CD4-positive, alpha-beta T cell (primary cell): ENCODE measurements around the gene ACTRT2. TPM values are rescaled to one million over a fixed set of nuclear protein-coding genes. Genes with fewer than 3 reads are reported as not detected.

Source experiments
- ATAC-seq: fragments of 200-7000 bp; cut with Tn5 transposase; one replicate; pipeline ENCODE4 v1.10.0; 2022; ENCODE audit warnings: mild to moderate bottlenecking; ENCODE audit not compliant: poor library complexity
- CTCF ChIA-PET: fragments of 350-600 bp; sonication (Branson Sonifier 250); formaldehyde crosslinking; loops from one replicate; lab custom pipeline; 2021; ENCODE audit warnings: antibody characterized with exemption, inconsistent platforms; lab: Charles Lee
- POLR2A ChIA-PET: fragments of 350-600 bp; sonication (Branson Sonifier 250); formaldehyde crosslinking; loops from one replicate; lab custom pipeline; 2021; ENCODE audit warnings: antibody characterized with exemption, inconsistent platforms; lab: Charles Lee
- DNase-seq, 14 experiments: peaks; one replicate each; pipeline ENCODE4 v3.0.0-alpha.2; 2013 to 2020; ENCODE audit warnings: mixed read lengths in 2 of 14
- H3K27ac ChIP-seq, 2 donors: one replicate each; pipeline versions ENCODE4 v1.5.1 to v1.7.0; 2013; ENCODE audit warnings: low read length in 2 of 2, low read depth in 1 of 2, mild to moderate bottlenecking in 1 of 2
- H3K27me3 ChIP-seq, 2 experiments: 1 replicate in 1 of 2; 2 replicates in 1 of 2; pipeline versions ENCODE4 v1.6.1 to v1.7.0; 2013; ENCODE audit warnings: low read length in 2 of 2, control low read depth in 1 of 2, mild to moderate bottlenecking in 1 of 2, moderate library complexity in 1 of 2; ENCODE audit not compliant: insufficient read depth in 2 of 2, control insufficient read depth in 1 of 2
- H3K36me3 ChIP-seq: one replicate; pipeline ENCODE4 v1.6.1; 2013; ENCODE audit warnings: low read length, control low read depth; ENCODE audit not compliant: insufficient read depth
- H3K4me1 ChIP-seq: one replicate; pipeline ENCODE4 v1.6.1; 2013; ENCODE audit warnings: low read length, control low read depth; ENCODE audit not compliant: insufficient read depth
- H3K4me3 ChIP-seq: one replicate; pipeline ENCODE4 v1.5.1; 2013; ENCODE audit warnings: mild to moderate bottlenecking, low read length, moderate library complexity
- H3K9me3 ChIP-seq, 2 experiments: 1 replicate in 1 of 2; 2 replicates in 1 of 2; pipeline versions ENCODE4 v1.6.1 to v1.7.0; 2013; ENCODE audit warnings: low read length in 2 of 2, mild to moderate bottlenecking in 2 of 2, control low read depth in 1 of 2, moderate library complexity in 1 of 2; ENCODE audit not compliant: control insufficient read depth in 1 of 2, insufficient read depth in 1 of 2
- H3K27ac Mint-ChIP-seq: one replicate; pipeline ENCODE4 v1.8.0; 2020; ENCODE audit warnings: mixed read lengths
- H3K27me3 Mint-ChIP-seq: one replicate; pipeline ENCODE4 v1.8.0; 2021; ENCODE audit warnings: mixed read lengths
- H3K36me3 Mint-ChIP-seq: one replicate; pipeline ENCODE4 v1.8.0; 2021; ENCODE audit warnings: low read depth, mixed read lengths
- H3K4me1 Mint-ChIP-seq: one replicate; pipeline ENCODE4 v1.8.0; 2021; ENCODE audit warnings: low read depth, mixed read lengths
- H3K4me3 Mint-ChIP-seq: one replicate; pipeline ENCODE4 v1.8.0; 2020; ENCODE audit warnings: mild to moderate bottlenecking, mixed read lengths
- H3K9me3 Mint-ChIP-seq: one replicate; pipeline ENCODE4 v1.8.0; 2020; ENCODE audit warnings: mixed read lengths
- intact Hi-C, 2 experiments: fragments of 100-400 bp; cut with DNase I in 1 of 2; cut with micrococcal nuclease in 1 of 2; formaldehyde crosslinking; loops; one replicate each; pipeline versions ENCODE4 v1.15.1 to v1.9.0; 2023 to 2025; cut with DNase I, micrococcal nuclease
- total RNA-seq, 174 experiments: library from RNA in 2 of 174; stranded (reverse) in 2 of 174; gene quantifications; one replicate each; pipeline ENCODE4 v1.2.3 and lab custom pipeline; 2021 to 2026
- TF ChIP-seq, protein P1 (sequence below): fragments of 200-600 bp; IDR thresholded peaks from one replicate; pipeline ENCODE4 v1.8.0; 2022; ENCODE audit warnings: antibody characterized with exemption, mild to moderate bottlenecking

The ACTRT2 gene
- total RNA-seq, 2 experiments from 2014 or later, result not detected

DNA sequence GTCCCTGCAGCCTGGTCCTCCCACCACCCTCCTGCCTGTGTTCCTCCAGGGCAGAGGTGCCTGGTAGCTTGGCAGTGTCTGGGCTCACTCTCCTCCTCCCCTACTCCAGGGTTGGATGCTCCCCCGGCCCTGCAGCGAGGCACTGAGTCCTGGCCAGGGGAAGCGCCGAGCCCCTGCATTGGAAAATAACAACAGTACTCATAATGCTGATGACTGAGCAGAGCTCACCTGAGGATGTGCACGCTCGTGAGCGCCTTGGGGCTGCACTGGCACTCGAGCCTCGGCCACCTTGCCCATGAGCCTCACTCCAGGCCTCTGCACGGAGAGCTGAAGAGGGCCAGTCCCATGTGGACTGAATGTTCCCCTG is 6.0 kb upstream of the ACTRT2 start:
- H3K4me3 Mint-ChIP-seq, result no peak overlapping the region
- H3K27me3 Mint-ChIP-seq, result peaks cover 5% of the 10 kb centered on the region
- DNase-seq (no peak), ATAC-seq (no peak)
- Histone ChIP-seq H3K4me3 (no peak overlapping the region), H3K27ac (no peak overlapping the region), H3K36me3 (no peaks in the 10 kb centered on the region), H3K27me3 (peaks cover 0 to 8% of the 10 kb centered on the region in 2 experiments), H3K9me3 (peaks cover 0 to 25% of the 10 kb centered on the region in 2 experiments), H3K4me1 (peaks cover 6% of the 10 kb centered on the region)
- TF ChIP-seq, protein P1, sequence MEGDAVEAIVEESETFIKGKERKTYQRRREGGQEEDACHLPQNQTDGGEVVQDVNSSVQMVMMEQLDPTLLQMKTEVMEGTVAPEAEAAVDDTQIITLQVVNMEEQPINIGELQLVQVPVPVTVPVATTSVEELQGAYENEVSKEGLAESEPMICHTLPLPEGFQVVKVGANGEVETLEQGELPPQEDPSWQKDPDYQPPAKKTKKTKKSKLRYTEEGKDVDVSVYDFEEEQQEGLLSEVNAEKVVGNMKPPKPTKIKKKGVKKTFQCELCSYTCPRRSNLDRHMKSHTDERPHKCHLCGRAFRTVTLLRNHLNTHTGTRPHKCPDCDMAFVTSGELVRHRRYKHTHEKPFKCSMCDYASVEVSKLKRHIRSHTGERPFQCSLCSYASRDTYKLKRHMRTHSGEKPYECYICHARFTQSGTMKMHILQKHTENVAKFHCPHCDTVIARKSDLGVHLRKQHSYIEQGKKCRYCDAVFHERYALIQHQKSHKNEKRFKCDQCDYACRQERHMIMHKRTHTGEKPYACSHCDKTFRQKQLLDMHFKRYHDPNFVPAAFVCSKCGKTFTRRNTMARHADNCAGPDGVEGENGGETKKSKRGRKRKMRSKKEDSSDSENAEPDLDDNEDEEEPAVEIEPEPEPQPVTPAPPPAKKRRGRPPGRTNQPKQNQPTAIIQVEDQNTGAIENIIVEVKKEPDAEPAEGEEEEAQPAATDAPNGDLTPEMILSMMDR, result no peak
- intact Hi-C loops, result no loop called here
- no peaks in the 10 kb centered on the region for H3K9me3 Mint-ChIP-seq
- H3K36me3 Mint-ChIP-seq, result no peaks in the 10 kb centered on the region
- ChIA-PET POLR2A (no interaction called here), CTCF (no interaction called here)
- H3K4me1 Mint-ChIP-seq, result no peaks in the 10 kb centered on the region
- H3K27ac Mint-ChIP-seq, result no peak overlapping the region

DNA sequence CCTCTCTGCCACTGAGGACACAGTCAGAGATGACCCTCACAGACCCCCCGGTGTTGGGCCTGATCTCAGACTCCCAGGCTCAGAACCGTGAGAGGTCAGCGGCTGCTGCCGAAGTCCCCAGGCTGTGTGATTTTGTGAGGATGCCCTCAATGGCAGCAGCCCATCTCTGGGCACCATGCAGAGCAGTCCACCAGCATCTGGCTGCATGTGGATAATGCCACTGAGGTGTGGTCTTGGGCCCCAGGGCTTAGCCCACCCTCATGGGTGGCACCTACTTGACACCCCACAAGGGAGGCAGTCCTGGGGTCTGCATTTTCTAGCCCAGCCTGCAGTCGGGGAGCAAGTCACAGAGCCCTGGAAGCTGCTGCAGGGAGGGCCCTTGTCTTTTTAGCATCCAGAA is 5.5 kb upstream of the ACTRT2 start:
- no peak overlapping the region for H3K4me3 Mint-ChIP-seq
- POLR2A ChIA-PET, result no interaction called here
- Histone ChIP-seq H3K9me3 (peaks cover 0 to 25% of the 10 kb centered on the region in 2 experiments), H3K4me3 (no peak overlapping the region), H3K27me3 (peaks cover 0 to 8% of the 10 kb centered on the region in 2 experiments), H3K27ac (no peak overlapping the region), H3K36me3 (no peaks in the 10 kb centered on the region), H3K4me1 (peaks cover 6% of the 10 kb centered on the region)
- TF ChIP-seq, protein P1, result no peak
- intact Hi-C loops, result no loop called here
- ATAC-seq (no peak), DNase-seq (no peak)
- CTCF ChIA-PET, result no interaction called here
- no peaks in the 10 kb centered on the region for H3K4me1 Mint-ChIP-seq
- H3K9me3 Mint-ChIP-seq, result no peaks in the 10 kb centered on the region
- H3K27me3 Mint-ChIP-seq, result peaks cover 5% of the 10 kb centered on the region
- H3K27ac Mint-ChIP-seq, result no peak overlapping the region
- no peaks in the 10 kb centered on the region for H3K36me3 Mint-ChIP-seq

- ATAC-seq (no peak), DNase-seq (no peak)
- no peaks in the 10 kb centered on the region for H3K36me3 ChIP-seq
- intact Hi-C loops, result no loop called here
- Mint-ChIP-seq H3K27me3 (peaks cover 5% of the 10 kb centered on the region), H3K9me3 (no peaks in the 10 kb centered on the region), H3K27ac (no peak overlapping the region), H3K36me3 (no peaks in the 10 kb centered on the region), H3K4me1 (no peaks in the 10 kb centered on the region), H3K4me3 (no peak overlapping the region)
- H3K4me3 ChIP-seq, result no peak overlapping the region
- TF ChIP-seq, protein P1, result no peak
- H3K9me3 ChIP-seq, result peaks cover 0 to 16% of the 10 kb centered on the region in 2 experiments
- peaks cover 6% of the 10 kb centered on the region for H3K4me1 ChIP-seq
- POLR2A ChIA-PET, result no interaction called here
- CTCF ChIA-PET, result no interaction called here
- peaks cover 0 to 8% of the 10 kb centered on the region in 2 experiments for H3K27me3 ChIP-seq
- H3K27ac ChIP-seq, result no peak overlapping the region
Measured at GRCh38 chr1:3016641-3017439, 4.4 kb upstream of the ACTRT2 start.
